Left lung (tissue), 10 donors: ENCODE data around the gene FBXW9. TPM values are rescaled to one million over a fixed set of nuclear protein-coding genes. Genes with fewer than 3 reads are reported as not detected.
A peak's percentile ranks its signal among the peaks of the same experiment; 100 is the strongest.
"Not testable (repeated sequence)": the region's sequence is repeated elsewhere in the genome, so short reads cannot be mapped to it uniquely, and the experiment has no call there.

Experiments used
- ATAC-seq: fragments of 200-7000 bp; cut with Tn5 transposase; one replicate; pipeline ENCODE4 v1.9.1; 2020; ENCODE audit warnings: moderate library complexity
- DNase-seq, 4 donors: peaks; one replicate each; pipeline ENCODE4 v3.0.0-alpha.2; 2013 to 2020
- H3K27ac ChIP-seq, 2 donors: fragments of 200-600 bp; sonication (generic) in 1 of 2; one replicate each; pipeline versions ENCODE4 v1.5.0 to v1.8.0; 2020 to 2021
- H3K27me3 ChIP-seq, 2 donors: fragments of 200-600 bp; sonication (generic) in 1 of 2; one replicate each; pipeline versions ENCODE4 v1.5.0 to v1.8.0; 2020 to 2021
- H3K36me3 ChIP-seq, 2 donors: fragments of 200-600 bp; sonication (generic) in 1 of 2; one replicate each; pipeline versions ENCODE4 v1.5.0 to v1.8.0; 2020 to 2021
- H3K4me1 ChIP-seq, 2 donors: fragments of 200-600 bp; one replicate each; pipeline ENCODE4 v1.8.0; 2021
- H3K4me3 ChIP-seq, 2 donors: fragments of 200-600 bp; sonication (generic) in 1 of 2; one replicate each; pipeline versions ENCODE4 v1.5.0 to v1.8.0; 2020 to 2021; ENCODE audit warnings: mild to moderate bottlenecking in 1 of 2
- H3K9me3 ChIP-seq, 2 donors: fragments of 200-600 bp; sonication (generic) in 1 of 2; one replicate each; pipeline versions ENCODE4 v1.5.0 to v1.8.0; 2020 to 2021
- CTCF ChIP-seq, 2 donors: fragments of 200-600 bp; sonication (generic) in 1 of 2; IDR thresholded peaks; one replicate each; pipeline versions ENCODE4 v1.5.0 to v1.8.0; 2021; ENCODE audit warnings: antibody characterized with exemption in 2 of 2
- intact Hi-C, 2 donors: fragments of 100-400 bp; cut with DNase I; formaldehyde crosslinking; loops; one replicate each; pipeline versions ENCODE4 v1.11.2 to v1.14.2; 2022
- polyA plus RNA-seq, 6 donors: library from polyadenylated mRNA; unstranded; fragments of 120-200 nt; gene quantifications; one replicate each; pipeline ENCODE4 v1.2.1, GENCODE V29; 2013; ENCODE audit not compliant: insufficient read length in 6 of 6
- total RNA-seq, 2 donors: library from RNA; stranded (reverse); fragmentation: NEBNext Ultra II Directional; extraction: Animal tissue kit (Norgen Biotek cat#: 25700); gene quantifications; one replicate each; pipeline ENCODE4 v1.2.1, GENCODE V29; 2021
- donor health status: DM: no; HTN: yes; CAD: no.
- donor health status: DM: no; HTN: no; CAD: no.

The FBXW9 gene
- total and polyA plus RNA-seq, 8 donors: 6.0 to 13.1 (median 10.5) TPM

DNA sequence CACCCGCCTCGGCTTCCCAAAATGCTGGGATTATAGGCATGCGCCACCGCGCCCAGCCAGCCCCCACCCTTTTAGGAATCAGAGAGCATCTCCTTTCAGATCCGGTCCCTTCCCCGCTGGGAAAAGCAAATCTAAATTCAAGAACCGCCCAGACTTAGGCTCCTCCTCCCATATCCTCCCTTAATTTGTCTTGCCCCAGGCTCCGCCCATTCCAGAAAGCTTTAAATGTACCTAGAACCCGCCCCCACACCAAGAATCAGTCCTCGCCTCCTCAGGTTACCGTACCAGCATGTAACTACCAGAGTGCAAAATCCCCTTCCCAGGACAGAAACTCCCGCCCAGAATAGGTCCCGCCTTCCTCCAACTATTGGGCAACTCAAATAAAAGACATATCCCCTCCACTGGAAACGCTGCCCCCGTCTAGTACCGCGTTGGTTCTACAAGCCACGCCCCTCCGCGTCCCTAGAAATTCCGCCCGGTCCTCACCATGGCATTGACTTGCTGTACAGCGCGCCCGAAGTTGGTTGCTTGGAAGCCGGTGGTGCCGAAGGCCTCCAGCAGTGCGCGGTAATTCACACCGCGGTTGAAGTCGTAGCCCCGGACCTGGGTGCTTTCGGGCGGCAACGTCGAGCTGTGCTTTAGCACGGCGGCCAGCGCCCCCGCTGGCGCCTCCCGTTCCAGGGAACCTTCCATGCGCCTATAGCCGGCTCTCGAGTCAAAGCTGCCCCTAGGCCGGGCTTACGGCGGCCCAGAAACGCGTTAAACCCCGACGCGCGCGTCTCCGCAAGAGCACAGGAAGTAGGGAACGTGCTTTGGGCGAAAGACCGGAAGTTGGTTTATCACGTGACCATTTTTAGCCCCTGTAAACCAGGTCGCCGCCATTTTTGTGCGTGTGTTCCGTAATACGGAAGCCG, 15.1 kb downstream of the FBXW9 start, which contains the start of gene DHPS:
Gene DHPS (minus strand): TSS at position 807 of the 914 bp plus-strand sequence. CDS start 114 bp downstream, at position 693.
- Histone ChIP-seq H3K4me3 (peak within 1 kb of the TSS; percentile 75 to 99), H3K9me3 (no peaks in the 10 kb centered on the region), H3K36me3 (peaks cover 0 to 37% of the 10 kb centered on the region in 2 donors), H3K27me3 (no peaks in the 10 kb centered on the region), H3K4me1 (peaks cover 0 to 18% of the 10 kb centered on the region in 2 donors), H3K27ac (peak within 1 kb of the TSS; percentile 91 to 99)
- peak; percentile 91 to 97 (median 94) for DNase-seq
- intact Hi-C loops: no loop called here
- ATAC-seq: peak; percentile 91
- TF ChIP-seq CTCF (IDR thresholded peaks at IDR 0.05): no peak

GRCh38 chr19:12680034-12680433, 16.4 kb downstream of the FBXW9 start:
- Histone ChIP-seq H3K4me3 (no peak overlapping the region), H3K4me1 (peaks cover 0 to 21% of the 10 kb centered on the region in 2 donors), H3K27me3 (no peaks in the 10 kb centered on the region), H3K36me3 (peaks cover 0 to 50% of the 10 kb centered on the region in 2 donors), H3K9me3 (no peaks in the 10 kb centered on the region), H3K27ac (no peak overlapping the region)
- no peak for DNase-seq
- no peak for ATAC-seq
- TF ChIP-seq CTCF (IDR thresholded peaks at IDR 0.05): no peak
- intact Hi-C loops: no loop called here

DNA sequence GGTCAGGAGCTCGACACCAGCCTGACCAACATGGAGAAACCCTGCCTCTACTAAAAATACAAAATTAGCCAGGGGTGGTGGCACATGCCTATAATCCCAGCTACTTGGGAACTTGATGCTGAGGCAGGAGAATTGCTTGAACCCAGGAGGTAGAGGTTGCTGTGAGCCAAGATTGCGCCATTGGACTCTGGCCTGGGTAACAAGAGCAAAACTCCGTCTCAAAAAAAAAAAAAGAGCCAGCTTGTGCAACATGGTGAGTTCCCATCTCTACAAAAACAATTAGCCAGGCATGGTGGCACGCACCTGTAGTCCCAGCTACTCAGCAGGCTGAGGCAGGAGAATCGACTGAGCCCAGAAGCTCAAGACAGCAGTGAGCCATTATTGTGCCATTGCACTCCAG, 18.4 kb downstream of the FBXW9 start:
- not testable (repeated sequence) for H3K27me3 ChIP-seq, DNase-seq

GRCh38 chr19:12676928-12677327, 19.5 kb downstream of the FBXW9 start:
- Histone ChIP-seq H3K27me3 (no peaks in the 10 kb centered on the region), H3K36me3 (peaks cover 3 to 79% of the 10 kb centered on the region in 2 donors), H3K9me3 (no peaks in the 10 kb centered on the region), H3K27ac (no peak overlapping the region), H3K4me3 (no peak overlapping the region), H3K4me1 (peaks cover 0 to 20% of the 10 kb centered on the region in 2 donors)
- TF ChIP-seq CTCF (IDR thresholded peaks at IDR 0.05): no peak
- intact Hi-C loops: loop anchor here in 1 of 2 donors (10.0 kb wide), 1 partner anchor 112 kb away; no protein-coding TSS in a partner anchor
- DNase-seq (no peak), ATAC-seq (no peak)

More for the DNA sequence above, 18.4 kb downstream of the FBXW9 start:
- ATAC-seq, H3K4me3 ChIP-seq, H3K9me3 ChIP-seq, H3K27ac ChIP-seq: not testable (repeated sequence)
- Histone ChIP-seq H3K4me1 (peaks cover 0 to 21% of the 10 kb centered on the region in 2 donors), H3K36me3 (peaks cover 3 to 70% of the 10 kb centered on the region in 2 donors)
- intact Hi-C loops: loop anchor here in 1 of 2 donors (10.0 kb wide), 1 partner anchor 113 kb away; no protein-coding TSS in a partner anchor

DNA sequence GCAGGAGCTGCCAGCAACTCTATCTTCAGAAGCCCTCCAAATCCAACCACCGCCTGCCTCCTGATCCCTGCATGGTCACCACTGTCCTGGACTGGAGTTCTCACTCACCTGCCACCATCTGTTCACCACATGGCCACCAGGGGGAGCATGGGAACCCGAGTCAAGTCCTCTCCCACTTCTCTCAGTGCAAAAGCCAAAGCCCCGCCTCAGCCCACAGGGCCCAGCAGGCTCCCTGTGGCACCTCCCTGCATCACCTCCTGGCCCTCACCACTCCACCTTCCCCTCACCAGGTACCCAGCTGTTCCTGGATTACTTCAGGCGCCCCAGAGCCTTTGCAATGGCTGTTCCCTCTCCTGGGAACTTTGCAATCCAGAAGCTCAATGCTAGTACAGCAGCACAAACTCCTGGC, 20.0 kb downstream of the FBXW9 start:
- intact Hi-C loops: loop anchor here in 1 of 2 donors (10.0 kb wide), 1 partner anchor 112 kb away; no protein-coding TSS in a partner anchor
- H3K27ac ChIP-seq: no peak overlapping the region
- H3K9me3 ChIP-seq: no peaks in the 10 kb centered on the region
- H3K36me3 ChIP-seq: peaks cover 3 to 83% of the 10 kb centered on the region in 2 donors
- DNase-seq (peak; percentile 52 to 94 (median 79)), ATAC-seq (peak; percentile 69)
- no peak overlapping the region for H3K4me3 ChIP-seq
- H3K4me1 ChIP-seq: peaks cover 0 to 24% of the 10 kb centered on the region in 2 donors
- H3K27me3 ChIP-seq: no peaks in the 10 kb centered on the region
- TF ChIP-seq CTCF (IDR thresholded peaks at IDR 0.05): peak; percentile 76 to 91
